GM13977 (cell line): ENCODE measurements around the gene BFSP2.
"Not testable (repeated sequence)": the region's sequence is repeated elsewhere in the genome, so short reads cannot be mapped to it uniquely, and the experiment has no call there.

Experiments used
- DNase-seq: peaks from one replicate; pipeline ENCODE4 v3.0.0; 2012; ENCODE audit warnings: low spot score
- CTCF ChIP-seq: IDR thresholded peaks from 2 replicates; pipeline ENCODE4 v1.5.1; 2012; ENCODE audit warnings: mild to moderate bottlenecking, control low read depth; ENCODE audit not compliant: insufficient read depth; ENCODE audit errors: extremely low read depth, missing control alignments
- in situ Hi-C: fragments of 300-500 bp; cut with MboI; formaldehyde crosslinking; loops from one replicate; pipeline ENCODE4 v1.12.0; 2022; ENCODE audit warnings: low sequenced_read_pairs, low pct_unique_long_range_greater_than_20kb, mixed read lengths, inconsistent platforms; ENCODE audit not compliant: unreplicated experiment

Gene BFSP2

GRCh38 chr3:133509488-133509887 lies 109.6 kb downstream of the BFSP2 start:
- no peak for TF ChIP-seq CTCF
- in situ Hi-C loops = no loop called here
- DNase-seq = no peak

GRCh38 chr3:133512416-133513089 lies 112.7 kb downstream of the BFSP2 start:
- in situ Hi-C loops = no loop called here
- no peak for DNase-seq
- no peak for TF ChIP-seq CTCF

GRCh38 chr3:133514418-133514817 lies 114.6 kb downstream of the BFSP2 start:
- no peak for TF ChIP-seq CTCF
- in situ Hi-C loops = no loop called here
- DNase-seq = no peak

GRCh38 chr3:133515127-133515526 lies 115.3 kb downstream of the BFSP2 start:
- no peak for TF ChIP-seq CTCF
- no peak for DNase-seq
- in situ Hi-C loops = no loop called here

- in situ Hi-C loops = no loop called here
- no peak for DNase-seq
- TF ChIP-seq CTCF = no peak
Observed at GRCh38 chr3:133520286-133520685, 120.4 kb downstream of the BFSP2 start.

- in situ Hi-C loops, DNase-seq: not testable (repeated sequence)
Observed at GRCh38 chr3:133520938-133521337, 121.1 kb downstream of the BFSP2 start.

GRCh38 chr3:133521946-133522345 lies 122.1 kb downstream of the BFSP2 start:
- in situ Hi-C loops = no loop called here
- no peak for TF ChIP-seq CTCF
- no peak for DNase-seq

- in situ Hi-C loops = not testable (repeated sequence)
Observed at GRCh38 chr3:133523758-133524157, 123.9 kb downstream of the BFSP2 start.

More at GRCh38 chr3:133523758-133524157, 123.9 kb downstream of the BFSP2 start:
- not testable (repeated sequence) for DNase-seq
